Glutamatergic neuron (in vitro differentiated cells): ENCODE data around the gene CCDC61. TPM values are rescaled to one million over a fixed set of nuclear protein-coding genes. Genes with fewer than 3 reads are reported as not detected.
A peak's percentile ranks its signal among the peaks of the same experiment; 100 is the strongest.

Experiments used
- DNase-seq: peaks from one replicate; pipeline ENCODE4 v3.0.0; 2022
- H3K27ac Mint-ChIP-seq: one replicate; pipeline ENCODE4 v1.8.0; 2020; ENCODE audit warnings: mild to moderate bottlenecking, mixed read lengths, inconsistent platforms; ENCODE audit not compliant: unreplicated experiment
- H3K27me3 Mint-ChIP-seq: one replicate; pipeline ENCODE4 v1.8.0; 2020; ENCODE audit warnings: mild to moderate bottlenecking, moderate library complexity, mixed read lengths, inconsistent platforms; ENCODE audit not compliant: unreplicated experiment
- H3K36me3 Mint-ChIP-seq: one replicate; pipeline ENCODE4 v1.8.0; 2020; ENCODE audit warnings: mild to moderate bottlenecking, mixed read lengths, inconsistent platforms; ENCODE audit not compliant: unreplicated experiment
- H3K4me1 Mint-ChIP-seq: one replicate; pipeline ENCODE4 v1.8.0; 2020; ENCODE audit warnings: mild to moderate bottlenecking, low read depth, mixed read lengths, inconsistent platforms; ENCODE audit not compliant: unreplicated experiment
- H3K4me3 Mint-ChIP-seq: one replicate; pipeline ENCODE4 v1.8.0; 2020; ENCODE audit warnings: mild to moderate bottlenecking, mixed read lengths, inconsistent platforms; ENCODE audit not compliant: unreplicated experiment
- H3K9me3 Mint-ChIP-seq: one replicate; pipeline ENCODE4 v1.8.0; 2020; ENCODE audit warnings: mild to moderate bottlenecking, moderate library complexity, mixed read lengths, inconsistent platforms; ENCODE audit not compliant: unreplicated experiment
- CTCF ChIP-seq: fragments of 200-600 bp; sonication (generic); IDR thresholded peaks from one replicate; pipeline ENCODE4 v1.5.0; 2021; ENCODE audit not compliant: partially characterized antibody, unreplicated experiment
- long read RNA-seq: library from polyadenylated mRNA; unstranded; transcript quantifications from one replicate; pipeline ENCODE4 v2.0.0, GENCODE V29; 2020; ENCODE audit not compliant: unreplicated experiment
- total RNA-seq: library from RNA; stranded (reverse); fragmentation: NEBNext Ultra II Directional; extraction: Animal tissue kit (Norgen Biotek cat#: 25700); gene quantifications from one replicate; pipeline ENCODE4 v1.2.1, GENCODE V29; 2021; ENCODE audit not compliant: unreplicated experiment

The CCDC61 gene, protein sequence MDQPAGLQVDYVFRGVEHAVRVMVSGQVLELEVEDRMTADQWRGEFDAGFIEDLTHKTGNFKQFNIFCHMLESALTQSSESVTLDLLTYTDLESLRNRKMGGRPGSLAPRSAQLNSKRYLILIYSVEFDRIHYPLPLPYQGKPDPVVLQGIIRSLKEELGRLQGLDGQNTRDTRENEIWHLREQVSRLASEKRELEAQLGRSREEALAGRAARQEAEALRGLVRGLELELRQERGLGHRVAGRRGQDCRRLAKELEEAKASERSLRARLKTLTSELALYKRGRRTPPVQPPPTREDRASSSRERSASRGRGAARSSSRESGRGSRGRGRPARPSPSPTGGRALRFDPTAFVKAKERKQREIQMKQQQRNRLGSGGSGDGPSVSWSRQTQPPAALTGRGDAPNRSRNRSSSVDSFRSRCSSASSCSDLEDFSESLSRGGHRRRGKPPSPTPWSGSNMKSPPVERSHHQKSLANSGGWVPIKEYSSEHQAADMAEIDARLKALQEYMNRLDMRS
- total RNA-seq, result 33.5 TPM
- long read RNA-seq, partial matches to known transcripts, result 1 of 4 reads
- long read RNA-seq, other reads (novel, unspliced or antisense), result 0 of 4 reads

GRCh38 chr19:45994998-45995714, at the start of gene CCDC61:
Gene CCDC61, plus strand, starts transcription at chr19:45995467. Its CDS starts 7,552 bp downstream, at chr19:46003019.
- TF ChIP-seq CTCF, result no peak
- peaks cover 6% of the 10 kb centered on the region for H3K27me3 Mint-ChIP-seq
- peaks cover 10% of the 10 kb centered on the region for H3K9me3 Mint-ChIP-seq
- H3K4me1 Mint-ChIP-seq, result peaks cover 16% of the 10 kb centered on the region
- peak within 1 kb of the TSS; percentile 33 for H3K27ac Mint-ChIP-seq
- peak; percentile 91 for DNase-seq
- H3K36me3 Mint-ChIP-seq, result no peaks in the 10 kb centered on the region
- H3K4me3 Mint-ChIP-seq, result peak within 1 kb of the TSS; percentile 40

DNA sequence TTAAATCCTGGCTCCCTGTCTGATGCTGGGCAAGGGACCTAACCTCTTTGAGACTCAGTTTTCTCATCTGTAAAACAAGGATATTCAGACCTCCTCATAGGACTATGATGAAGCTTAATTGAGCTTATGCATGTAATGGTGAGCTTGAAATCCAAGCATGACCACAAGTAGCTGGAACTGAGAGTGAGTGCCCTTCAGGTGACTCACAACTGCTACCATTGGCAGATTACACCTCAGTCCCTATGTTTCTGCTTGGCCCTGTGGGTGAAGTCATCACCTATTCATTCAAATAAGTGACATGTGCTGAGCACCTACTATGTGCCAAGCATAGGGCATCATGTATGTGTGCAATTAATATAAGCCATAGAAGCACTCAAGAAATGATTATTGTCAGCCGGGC, 47.3 kb upstream of the CCDC61 start:
- Mint-ChIP-seq H3K4me1 (peaks cover 10% of the 10 kb centered on the region), H3K36me3 (no peaks in the 10 kb centered on the region), H3K27ac (no peak overlapping the region), H3K27me3 (no peaks in the 10 kb centered on the region), H3K9me3 (peaks cover 4% of the 10 kb centered on the region), H3K4me3 (no peak overlapping the region)
- no peak for DNase-seq
- TF ChIP-seq CTCF, result no peak

DNA sequence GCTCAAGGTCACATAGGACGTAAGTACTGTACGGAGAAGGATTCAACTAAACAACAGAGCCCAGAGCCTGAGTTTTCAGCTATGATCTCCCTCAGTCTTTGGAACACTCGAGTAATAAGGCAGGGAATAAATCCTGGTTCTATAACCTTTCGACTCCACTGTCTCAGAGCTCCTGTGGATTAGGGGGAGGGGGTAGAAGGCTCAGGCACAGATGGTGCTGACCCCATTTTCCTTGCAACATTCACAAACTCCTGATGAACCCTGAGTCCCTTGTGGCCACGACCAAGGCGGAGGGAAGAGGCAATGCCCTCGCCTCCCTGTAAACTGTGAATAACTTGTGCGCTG, 43.0 kb upstream of the CCDC61 start:
- TF ChIP-seq CTCF, result no peak
- Mint-ChIP-seq H3K4me1 (peaks cover 33% of the 10 kb centered on the region), H3K9me3 (peaks cover 15% of the 10 kb centered on the region), H3K27me3 (peaks cover 7% of the 10 kb centered on the region), H3K27ac (peak overlapping the region; percentile 98), H3K36me3 (no peaks in the 10 kb centered on the region), H3K4me3 (peak overlapping the region; percentile 87)
- DNase-seq, result no peak

DNA sequence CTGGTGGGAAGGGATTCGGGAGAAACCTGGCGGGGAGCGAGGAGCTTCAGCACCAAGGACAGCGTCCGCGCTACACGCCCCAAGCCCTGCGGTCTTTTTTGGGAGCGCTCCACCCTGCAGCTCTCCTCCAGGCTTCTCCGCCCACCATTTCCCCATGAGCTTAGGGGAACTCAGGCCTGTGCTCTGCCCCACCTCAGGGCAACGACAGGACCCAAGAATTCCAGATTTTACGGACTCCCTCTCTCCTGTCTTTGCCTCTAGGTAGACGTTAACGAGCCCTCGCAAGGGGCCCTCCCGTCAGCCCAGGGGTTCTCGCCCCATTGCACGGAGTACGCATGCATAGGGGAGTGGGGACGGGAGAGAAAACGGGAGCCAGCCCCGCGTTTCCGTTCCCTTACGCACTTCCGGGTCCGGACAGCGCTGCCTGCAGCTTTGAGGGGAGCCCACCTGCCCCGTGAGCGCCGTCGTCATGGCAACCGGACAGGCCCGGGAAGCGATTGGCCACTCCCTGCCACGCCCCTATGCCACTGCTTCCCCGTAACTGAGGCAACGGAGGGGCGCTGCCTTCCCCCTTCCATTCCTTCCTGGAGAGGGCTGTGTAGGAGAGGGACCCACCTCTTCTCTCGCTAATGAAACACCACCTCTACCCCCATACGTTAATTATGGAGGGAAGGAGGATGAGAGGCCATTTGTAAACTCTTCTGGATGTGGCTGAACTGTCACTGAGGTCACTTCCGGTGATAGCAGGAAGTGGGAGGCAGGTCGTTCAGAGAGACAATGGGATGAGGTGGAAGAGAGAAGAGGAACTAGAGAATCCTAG, 42.4 kb upstream of the CCDC61 start:
- TF ChIP-seq CTCF, result no peak
- peaks cover 15% of the 10 kb centered on the region for H3K9me3 Mint-ChIP-seq
- peak; percentile 86 for DNase-seq
- H3K4me1 Mint-ChIP-seq, result peaks cover 33% of the 10 kb centered on the region
- H3K4me3 Mint-ChIP-seq, result peak overlapping the region; percentile 87
- H3K27ac Mint-ChIP-seq, result peak overlapping the region; percentile 98
- no peaks in the 10 kb centered on the region for H3K36me3 Mint-ChIP-seq
- H3K27me3 Mint-ChIP-seq, result peaks cover 7% of the 10 kb centered on the region
